ENCODE data around the gene POMC.
"Not testable (repeated sequence)": the region's sequence is repeated elsewhere in the genome, so short reads cannot be mapped to it uniquely, and the experiment has no call there.

Gene POMC

GRCh38 chr2:25169073-25169470, 692 bp upstream of the POMC start:
- no peaks in the 10 kb centered on the region for H3K9me3 Mint-ChIP-seq
- peaks cover 2% of the 10 kb centered on the region for H3K36me3 Mint-ChIP-seq (ENCODE audit: insufficient read depth)
- H3K27ac Mint-ChIP-seq = no peak overlapping the region

GRCh38 chr2:25165992-25166875, 2.1 kb downstream of the POMC start:
- DNase-seq (peak in 2 of 3 experiments; percentile 17 to 21), ATAC-seq (replicated peaks) (peak; percentile 36)
- H3K27me3 Mint-ChIP-seq = peaks cover 37 to 57% of the 10 kb centered on the region in 2 donors
- peaks cover 9 to 10% of the 10 kb centered on the region in 2 donors for H3K4me1 Mint-ChIP-seq (ENCODE audit: low read depth in 2 of 2)
- H3K36me3 Mint-ChIP-seq (ENCODE audit: insufficient read depth) = peaks cover 7% of the 10 kb centered on the region
- H3K9me3 Mint-ChIP-seq = no peaks in the 10 kb centered on the region
- no peak overlapping the region for H3K27ac Mint-ChIP-seq
- no peak overlapping the region for H3K4me3 Mint-ChIP-seq

More at GRCh38 chr2:25169073-25169470, 692 bp upstream of the POMC start:
- Mint-ChIP-seq H3K4me1 (ENCODE audit: low read depth in 2 of 2) (peaks cover 8 to 9% of the 10 kb centered on the region in 2 donors), H3K27me3 (peaks cover 53 to 63% of the 10 kb centered on the region in 2 donors), H3K4me3 (peak overlapping the region; percentile 76 to 83)
- no peak for DNase-seq
- ATAC-seq (replicated peaks) = no peak

DNA sequence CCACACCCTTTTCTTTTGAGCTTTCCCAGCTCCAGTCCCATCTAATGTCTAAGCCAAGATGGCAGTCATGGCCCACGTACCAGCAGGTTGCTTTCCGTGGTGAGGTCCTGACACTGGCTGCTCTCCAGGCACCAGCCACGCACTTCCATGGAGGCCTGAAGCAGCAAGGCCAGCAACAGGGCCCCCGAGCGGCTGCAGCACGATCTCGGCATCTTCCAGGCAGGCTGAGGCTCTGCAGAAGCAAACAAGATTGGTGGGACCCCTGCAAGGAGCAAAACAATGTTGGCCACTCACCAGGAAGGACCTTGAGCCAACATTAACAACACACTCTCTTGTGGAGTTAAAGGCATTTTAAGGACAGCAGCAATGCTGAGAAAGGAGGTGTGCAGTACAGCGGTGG, 3.8 kb downstream of the POMC start:
- Mint-ChIP-seq H3K36me3 (ENCODE audit: insufficient read depth) (peaks cover 12% of the 10 kb centered on the region), H3K4me1 (ENCODE audit: low read depth in 2 of 2) (peaks cover 11 to 20% of the 10 kb centered on the region in 2 donors), H3K9me3 (no peaks in the 10 kb centered on the region), H3K27ac (no peak overlapping the region), H3K4me3 (no peak overlapping the region), H3K27me3 (peaks cover 25 to 42% of the 10 kb centered on the region in 2 donors)
- no peak for DNase-seq
- ATAC-seq (replicated peaks) = no peak

DNA sequence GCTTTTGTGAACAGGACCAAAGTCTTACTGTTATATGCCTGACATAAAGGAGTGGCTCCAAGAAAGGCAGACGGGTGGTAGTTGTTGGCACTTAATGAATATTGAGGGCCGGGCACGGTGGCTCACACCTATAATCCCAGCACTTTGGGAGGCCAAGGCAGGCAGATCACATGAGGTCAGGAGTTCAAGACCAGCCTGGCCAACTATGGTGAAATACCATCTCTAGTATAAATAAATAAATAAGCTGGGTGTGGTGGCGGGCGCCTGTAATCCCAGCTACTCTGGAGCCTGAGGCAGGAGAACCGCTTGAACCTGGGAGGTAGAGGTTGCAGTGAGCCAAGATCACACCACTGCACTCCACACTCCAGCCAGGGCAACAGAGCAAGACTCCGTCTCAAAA, 6.3 kb downstream of the POMC start:
- H3K27ac Mint-ChIP-seq = peak overlapping the region in 1 of 2 donors; percentile 72
- peak overlapping the region in 1 of 2 donors; percentile 73 for H3K4me3 Mint-ChIP-seq
- not testable (repeated sequence) for H3K9me3 Mint-ChIP-seq; DNase-seq; ATAC-seq (replicated peaks)
- H3K27me3 Mint-ChIP-seq = peaks cover 8 to 19% of the 10 kb centered on the region in 2 donors
- peaks cover 12% of the 10 kb centered on the region for H3K36me3 Mint-ChIP-seq (ENCODE audit: insufficient read depth)
- H3K4me1 Mint-ChIP-seq (ENCODE audit: low read depth in 2 of 2) = peaks cover 7 to 23% of the 10 kb centered on the region in 2 donors

DNA sequence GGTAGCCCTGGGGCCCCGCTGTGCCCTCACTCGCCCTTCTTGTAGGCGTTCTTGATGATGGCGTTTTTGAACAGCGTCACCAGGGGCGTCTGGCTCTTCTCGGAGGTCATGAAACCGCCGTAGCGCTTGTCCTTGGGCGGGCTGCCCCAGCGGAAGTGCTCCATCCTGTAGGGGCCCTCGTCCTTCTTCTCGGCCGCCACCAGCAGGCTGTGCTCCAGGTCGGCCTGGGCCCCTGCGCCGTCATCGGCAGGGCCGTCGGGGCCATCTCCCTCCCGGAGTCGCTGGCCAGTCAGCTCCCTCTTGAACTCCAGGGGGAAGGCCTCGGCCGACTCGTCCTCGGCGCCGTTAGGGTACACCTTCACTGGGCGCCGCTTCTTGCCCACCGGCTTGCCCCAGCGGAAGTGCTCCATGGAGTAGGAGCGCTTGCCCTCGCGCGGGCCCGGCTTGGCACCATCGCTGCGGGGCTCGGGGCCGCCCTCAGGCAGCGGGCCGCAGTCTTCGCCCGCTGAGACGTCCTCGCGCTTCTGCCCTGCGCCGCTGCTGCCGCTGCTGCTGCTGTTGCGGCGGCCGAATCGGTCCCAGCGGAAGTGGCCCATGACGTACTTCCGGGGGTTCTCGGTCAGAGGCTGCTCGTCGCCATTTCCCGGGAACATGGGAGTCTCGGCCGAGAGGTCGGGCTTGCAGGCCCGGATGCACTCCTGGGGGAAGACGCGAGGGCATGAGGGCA, 7.2 kb downstream of the POMC start:
- Mint-ChIP-seq H3K36me3 (ENCODE audit: insufficient read depth) (peaks cover 12% of the 10 kb centered on the region), H3K4me3 (peak overlapping the region in 1 of 2 donors; percentile 73), H3K27me3 (peaks cover 0 to 11% of the 10 kb centered on the region in 2 donors), H3K4me1 (ENCODE audit: low read depth in 2 of 2) (peaks cover 7 to 23% of the 10 kb centered on the region in 2 donors), H3K27ac (peak overlapping the region in 1 of 2 donors; percentile 72), H3K9me3 (no peaks in the 10 kb centered on the region)
- DNase-seq (peak; percentile 24 to 58 (median 57)), ATAC-seq (replicated peaks) (peak; percentile 85)

DNA sequence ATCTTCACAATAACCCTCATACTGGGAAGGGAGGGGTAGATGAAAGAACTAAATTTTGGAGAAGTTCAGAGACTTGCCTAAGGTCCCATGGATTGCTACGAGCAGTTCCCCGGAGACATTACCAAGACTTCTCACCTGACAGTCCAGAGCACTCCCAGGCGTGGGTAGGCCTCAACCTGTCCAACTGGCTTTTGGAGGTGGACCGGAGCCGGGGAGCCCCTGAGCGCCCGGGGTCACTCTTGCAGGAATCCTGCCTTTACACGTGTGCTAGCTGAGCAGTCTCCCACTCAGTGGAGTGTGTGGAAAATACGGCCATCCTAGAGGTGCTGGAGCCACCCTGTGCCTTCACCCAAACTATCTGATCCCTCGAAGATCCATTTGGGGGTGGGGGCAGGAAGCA, 8.0 kb downstream of the POMC start:
- DNase-seq = no peak
- Mint-ChIP-seq H3K4me1 (ENCODE audit: low read depth in 2 of 2) (peaks cover 3 to 18% of the 10 kb centered on the region in 2 donors), H3K27me3 (peaks cover 0 to 14% of the 10 kb centered on the region in 2 donors), H3K36me3 (ENCODE audit: insufficient read depth) (peaks cover 17% of the 10 kb centered on the region), H3K4me3 (peak overlapping the region in 1 of 2 donors; percentile 73), H3K27ac (peak overlapping the region in 1 of 2 donors; percentile 42), H3K9me3 (no peaks in the 10 kb centered on the region)
- no peak for ATAC-seq (replicated peaks)

DNA sequence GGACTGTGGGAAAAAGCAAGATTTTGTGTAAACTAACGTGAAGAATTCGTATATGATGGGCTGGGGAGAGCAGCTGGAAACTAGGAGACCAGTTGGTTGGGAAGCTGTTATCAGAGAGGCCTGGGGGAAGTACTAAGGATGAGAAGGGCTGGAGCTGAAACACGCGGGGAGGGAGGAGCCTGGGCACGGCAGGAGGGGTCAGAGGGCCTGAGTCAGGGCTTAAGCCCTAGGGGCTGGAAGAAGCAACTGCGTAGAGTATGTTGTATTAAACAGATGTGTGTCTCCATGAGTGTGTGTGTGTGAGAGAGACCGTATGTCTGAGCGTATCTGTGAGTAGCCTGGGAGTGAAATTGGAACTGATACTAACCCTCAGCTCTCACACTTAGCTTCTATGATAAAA, 8.4 kb downstream of the POMC start:
- DNase-seq = no peak
- H3K36me3 Mint-ChIP-seq (ENCODE audit: insufficient read depth) = peaks cover 20% of the 10 kb centered on the region
- H3K27ac Mint-ChIP-seq = peak overlapping the region in 1 of 2 donors; percentile 42
- H3K4me3 Mint-ChIP-seq = peak overlapping the region in 1 of 2 donors; percentile 73
- H3K27me3 Mint-ChIP-seq = peaks cover under 1 to 19% of the 10 kb centered on the region in 2 donors
- H3K4me1 Mint-ChIP-seq (ENCODE audit: low read depth in 2 of 2) = peaks cover 3 to 18% of the 10 kb centered on the region in 2 donors
- no peaks in the 10 kb centered on the region for H3K9me3 Mint-ChIP-seq
- ATAC-seq (replicated peaks) = no peak

- ATAC-seq (replicated peaks) (no peak), DNase-seq (no peak)
- Mint-ChIP-seq H3K4me3 (no peak overlapping the region), H3K9me3 (no peaks in the 10 kb centered on the region), H3K36me3 (ENCODE audit: insufficient read depth) (peaks cover 20% of the 10 kb centered on the region), H3K4me1 (ENCODE audit: low read depth in 2 of 2) (peaks cover 3 to 18% of the 10 kb centered on the region in 2 donors), H3K27me3 (peaks cover 17 to 18% of the 10 kb centered on the region in 2 donors), H3K27ac (no peak overlapping the region)
Measured at GRCh38 chr2:25158096-25158852, 10.1 kb downstream of the POMC start.

GRCh38 chr2:25155401-25155800, 13.0 kb downstream of the POMC start:
- H3K4me1 Mint-ChIP-seq (ENCODE audit: low read depth in 2 of 2) = peaks cover 3 to 12% of the 10 kb centered on the region in 2 donors
- H3K9me3 Mint-ChIP-seq = no peaks in the 10 kb centered on the region
- H3K27me3 Mint-ChIP-seq = peaks cover 11 to 17% of the 10 kb centered on the region in 2 donors
- ATAC-seq (replicated peaks) (no peak), DNase-seq (no peak)
- no peak overlapping the region for H3K27ac Mint-ChIP-seq
- no peak overlapping the region for H3K4me3 Mint-ChIP-seq
- peaks cover 9% of the 10 kb centered on the region for H3K36me3 Mint-ChIP-seq (ENCODE audit: insufficient read depth)

- Mint-ChIP-seq H3K36me3 (ENCODE audit: insufficient read depth) (peaks cover 9% of the 10 kb centered on the region), H3K27me3 (peaks cover 22 to 26% of the 10 kb centered on the region in 2 donors), H3K9me3 (no peaks in the 10 kb centered on the region), H3K27ac (no peak overlapping the region), H3K4me1 (ENCODE audit: low read depth in 2 of 2) (no peaks in the 10 kb centered on the region), H3K4me3 (no peak overlapping the region)
- ATAC-seq (replicated peaks) (no peak), DNase-seq (no peak)
Measured at GRCh38 chr2:25151718-25152117, 16.7 kb downstream of the POMC start.

DNA sequence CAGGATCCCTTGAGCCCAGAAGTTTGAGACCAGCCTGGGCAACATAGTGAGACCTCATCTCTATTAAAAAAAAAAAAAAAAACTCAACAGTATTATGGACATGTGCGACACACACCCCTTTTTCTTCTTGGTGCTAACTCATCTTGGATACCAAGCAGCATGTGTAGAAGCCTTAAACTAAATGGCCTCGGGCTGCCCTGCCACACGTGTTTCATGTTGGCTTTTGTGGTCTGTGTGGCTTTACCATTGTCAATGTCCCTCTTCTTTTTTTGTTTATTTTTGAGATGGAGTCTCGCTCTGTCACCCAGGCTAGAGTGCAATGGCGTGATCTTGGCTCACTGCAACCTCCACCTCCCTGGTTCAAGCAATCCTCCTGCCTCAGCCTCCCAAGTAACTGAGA, 17.4 kb downstream of the POMC start:
- H3K4me3 Mint-ChIP-seq; H3K27ac Mint-ChIP-seq; H3K36me3 Mint-ChIP-seq (ENCODE audit: insufficient read depth); DNase-seq; ATAC-seq (replicated peaks); H3K9me3 Mint-ChIP-seq; H3K4me1 Mint-ChIP-seq (ENCODE audit: low read depth in 2 of 2): not testable (repeated sequence)
- H3K27me3 Mint-ChIP-seq = peaks cover 27 to 29% of the 10 kb centered on the region in 2 donors

- ATAC-seq (replicated peaks) (no peak), DNase-seq (no peak)
- no peaks in the 10 kb centered on the region for H3K9me3 Mint-ChIP-seq
- H3K4me3 Mint-ChIP-seq = no peak overlapping the region
- H3K27me3 Mint-ChIP-seq = peaks cover 24 to 31% of the 10 kb centered on the region in 2 donors
- no peaks in the 10 kb centered on the region for H3K4me1 Mint-ChIP-seq (ENCODE audit: low read depth in 2 of 2)
- H3K36me3 Mint-ChIP-seq (ENCODE audit: insufficient read depth) = no peaks in the 10 kb centered on the region
- H3K27ac Mint-ChIP-seq = no peak overlapping the region
Measured at GRCh38 chr2:25149646-25150045, 18.7 kb downstream of the POMC start.

DNA sequence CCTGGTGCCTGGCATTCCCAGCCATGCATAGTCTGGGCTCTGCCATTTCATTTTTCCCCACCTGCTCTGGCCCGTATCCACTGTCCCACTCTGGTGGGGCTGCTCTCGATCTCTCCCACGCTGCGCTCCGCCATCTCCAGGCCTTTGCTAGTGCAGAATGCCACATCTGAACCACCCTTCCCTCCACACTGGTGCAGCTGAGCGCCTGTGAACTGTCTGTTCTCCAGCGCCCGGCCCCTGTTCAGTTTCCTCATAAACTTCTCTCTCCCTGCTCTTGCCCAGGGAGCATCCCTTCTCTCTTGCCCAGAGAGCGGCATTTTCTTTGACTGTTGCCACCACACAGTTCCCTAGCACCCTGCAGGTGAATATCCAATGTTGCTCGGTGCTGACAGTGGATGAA, 21.5 kb downstream of the POMC start:
- ATAC-seq (replicated peaks) (no peak), DNase-seq (no peak)
- H3K4me3 Mint-ChIP-seq = no peak overlapping the region
- H3K27me3 Mint-ChIP-seq = peaks cover 10 to 33% of the 10 kb centered on the region in 2 donors
- H3K9me3 Mint-ChIP-seq = no peaks in the 10 kb centered on the region
- no peaks in the 10 kb centered on the region for H3K4me1 Mint-ChIP-seq (ENCODE audit: low read depth in 2 of 2)
- no peaks in the 10 kb centered on the region for H3K36me3 Mint-ChIP-seq (ENCODE audit: insufficient read depth)
- H3K27ac Mint-ChIP-seq = no peak overlapping the region

All from effector memory CD8-positive, alpha-beta T cell (primary cell).